ENCODE data around the gene CDK4.

DNA sequence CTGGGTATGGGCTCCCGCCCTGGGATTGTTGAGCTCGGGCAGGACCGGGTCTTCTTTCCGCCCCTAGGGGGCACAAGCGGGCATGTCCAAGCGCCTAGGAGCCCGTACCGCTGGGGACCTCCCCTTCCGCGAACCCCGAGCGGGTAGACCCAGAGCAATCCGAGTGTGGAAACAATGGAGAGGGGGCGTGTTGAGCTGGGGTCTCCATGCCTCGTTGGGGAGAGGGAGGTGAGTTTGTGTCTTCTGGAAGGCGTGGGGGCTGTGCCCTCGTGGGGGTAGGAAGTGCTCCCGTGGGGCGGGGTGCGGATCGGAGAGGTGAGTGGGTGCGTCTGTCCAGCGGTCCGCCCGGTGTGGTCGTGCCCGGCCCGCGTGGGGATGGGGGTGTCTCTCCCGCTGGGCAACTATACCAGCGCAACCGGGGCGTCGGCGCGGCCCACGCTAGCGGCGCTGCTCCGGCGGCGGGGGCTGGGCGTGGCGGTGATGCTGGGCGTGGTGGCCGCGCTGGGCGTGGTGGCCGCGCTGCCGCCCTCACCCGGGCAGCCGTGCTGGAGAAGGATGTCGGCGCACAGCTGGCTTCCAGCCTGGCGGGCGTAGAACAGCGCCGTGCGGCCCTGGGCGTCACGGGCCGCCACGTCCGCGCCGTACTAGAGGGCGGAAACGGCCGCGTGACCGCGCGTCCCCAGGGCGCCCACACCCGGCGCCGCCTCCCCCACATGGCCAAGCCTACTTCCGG lies 25.8 kb downstream of the CDK4 start:
- TF ChIP-seq POLR2AphosphoS5 (IDR thresholded peaks at IDR 0.05), result peak; percentile 27 to 53 (median 28)
- TF ChIP-seq CTCF (IDR thresholded peaks at IDR 0.05 in 8 of 11, conservative IDR thresholded peaks at IDR 0.05 in 3 of 11), result peak; percentile 24 to 71 (median 58)

Measured in spleen (tissue), 7 donors.